Endothelial cell of umbilical vein (primary cell): ENCODE data around the gene DAZAP1.

ENCODE experiments used
- EZH2 ChIP-seq: IDR thresholded peaks from 2 replicates; pipeline ENCODE4 v1.6.1; 2012; ENCODE audit warnings: borderline replicate concordance, low read depth, mild to moderate bottlenecking, moderate library complexity, low read length, inconsistent platforms; ENCODE audit not compliant: severe bottlenecking
- FOS ChIP-seq: IDR thresholded peaks from 2 replicates; pipeline ENCODE4 v1.6.1; 2011; ENCODE audit warnings: mild to moderate bottlenecking, low read length, moderate library complexity, borderline replicate concordance; ENCODE audit not compliant: insufficient read depth
- JUN ChIP-seq: IDR thresholded peaks from 2 replicates; pipeline ENCODE4 v1.6.1; 2011; ENCODE audit warnings: borderline replicate concordance, low read depth; ENCODE audit not compliant: insufficient read length, insufficient read depth
- POLR2A ChIP-seq: IDR thresholded peaks from 2 replicates; pipeline ENCODE4 v1.6.1; 2012; ENCODE audit warnings: low read depth, mild to moderate bottlenecking, control low read depth, low read length
- POLR2AphosphoS5 ChIP-seq: IDR thresholded peaks from 2 replicates; pipeline ENCODE4 v1.6.1; 2012; ENCODE audit warnings: low read depth, mild to moderate bottlenecking, control low read depth, low read length, moderate library complexity; ENCODE audit not compliant: insufficient read depth
- TF ChIP-seq, protein P1 (sequence below), 2 donors: IDR thresholded peaks; 1 replicate in 1 of 2; 2 replicates in 1 of 2; pipeline ENCODE4 v1.5.1; 2011; ENCODE audit warnings: low read length in 2 of 2, mild to moderate bottlenecking in 2 of 2, moderate library complexity in 2 of 2, control low read depth in 1 of 2, inconsistent platforms in 1 of 2, low read depth in 1 of 2; ENCODE audit not compliant: insufficient read depth in 1 of 2; ENCODE audit errors: extremely low read depth in 1 of 2

GRCh38 chr19:1360818-1361461 lies 46.4 kb upstream of the DAZAP1 start:
- TF ChIP-seq, protein P1, sequence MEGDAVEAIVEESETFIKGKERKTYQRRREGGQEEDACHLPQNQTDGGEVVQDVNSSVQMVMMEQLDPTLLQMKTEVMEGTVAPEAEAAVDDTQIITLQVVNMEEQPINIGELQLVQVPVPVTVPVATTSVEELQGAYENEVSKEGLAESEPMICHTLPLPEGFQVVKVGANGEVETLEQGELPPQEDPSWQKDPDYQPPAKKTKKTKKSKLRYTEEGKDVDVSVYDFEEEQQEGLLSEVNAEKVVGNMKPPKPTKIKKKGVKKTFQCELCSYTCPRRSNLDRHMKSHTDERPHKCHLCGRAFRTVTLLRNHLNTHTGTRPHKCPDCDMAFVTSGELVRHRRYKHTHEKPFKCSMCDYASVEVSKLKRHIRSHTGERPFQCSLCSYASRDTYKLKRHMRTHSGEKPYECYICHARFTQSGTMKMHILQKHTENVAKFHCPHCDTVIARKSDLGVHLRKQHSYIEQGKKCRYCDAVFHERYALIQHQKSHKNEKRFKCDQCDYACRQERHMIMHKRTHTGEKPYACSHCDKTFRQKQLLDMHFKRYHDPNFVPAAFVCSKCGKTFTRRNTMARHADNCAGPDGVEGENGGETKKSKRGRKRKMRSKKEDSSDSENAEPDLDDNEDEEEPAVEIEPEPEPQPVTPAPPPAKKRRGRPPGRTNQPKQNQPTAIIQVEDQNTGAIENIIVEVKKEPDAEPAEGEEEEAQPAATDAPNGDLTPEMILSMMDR (IDR thresholded peaks at IDR 0.05; ENCODE audit: extremely low read depth in 1 of 2, insufficient read depth in 1 of 2, low read depth in 1 of 2, low read length in 2 of 2), result no peak
- TF ChIP-seq POLR2A (no peak), EZH2 (no peak), JUN (no peak), POLR2AphosphoS5 (no peak), FOS (no peak)
